GM19023 (cell line): ENCODE measurements around the gene SERAC1.

Source experiments
- ATAC-seq: cut with Tn5 transposase; IDR thresholded peaks from one replicate; pipeline ENCODE4 v1.9.1; 2021; ENCODE audit warnings: mild to moderate bottlenecking, moderate library complexity; ENCODE audit not compliant: unreplicated experiment

Gene SERAC1

GRCh38 chr6:158124288-158124687, 43.8 kb downstream of the SERAC1 start:
- ATAC-seq: no peak

GRCh38 chr6:158122048-158122447, 46.0 kb downstream of the SERAC1 start:
- ATAC-seq: no peak

GRCh38 chr6:158121335-158121734, 46.7 kb downstream of the SERAC1 start:
- no peak for ATAC-seq

GRCh38 chr6:158118886-158119285, 49.2 kb downstream of the SERAC1 start:
- no peak for ATAC-seq

- ATAC-seq: no peak
Measured at GRCh38 chr6:158115508-158115907, 52.6 kb downstream of the SERAC1 start.

- no peak for ATAC-seq
Measured at GRCh38 chr6:158115102-158115501, 53.0 kb downstream of the SERAC1 start.

GRCh38 chr6:158113802-158114201, 54.3 kb downstream of the SERAC1 start:
- no peak for ATAC-seq

- ATAC-seq: no peak
Measured at GRCh38 chr6:158111987-158112386, 56.1 kb downstream of the SERAC1 start.

- ATAC-seq: no peak
Measured at GRCh38 chr6:158110986-158111385, 57.1 kb downstream of the SERAC1 start.

- no peak for ATAC-seq
Measured at GRCh38 chr6:158109748-158110147, 58.3 kb downstream of the SERAC1 start.

GRCh38 chr6:158104696-158105095, 63.4 kb downstream of the SERAC1 start:
- ATAC-seq: no peak

- ATAC-seq: no peak
Measured at GRCh38 chr6:158103228-158103627, 64.8 kb downstream of the SERAC1 start.

- ATAC-seq: no peak
Measured at GRCh38 chr6:158095671-158096070, 72.4 kb downstream of the SERAC1 start.

GRCh38 chr6:158095031-158095430, 73.0 kb downstream of the SERAC1 start:
- no peak for ATAC-seq

GRCh38 chr6:158092806-158093205, 75.3 kb downstream of the SERAC1 start:
- no peak for ATAC-seq

GRCh38 chr6:158087224-158087867, 80.7 kb downstream of the SERAC1 start:
- ATAC-seq: no peak

GRCh38 chr6:158086504-158087223, 81.4 kb downstream of the SERAC1 start:
- no peak for ATAC-seq

- ATAC-seq: no peak
Measured at GRCh38 chr6:158086054-158086503, 82.0 kb downstream of the SERAC1 start.

GRCh38 chr6:158085261-158086053, 82.6 kb downstream of the SERAC1 start:
- ATAC-seq: no peak

GRCh38 chr6:158083455-158084325, 84.4 kb downstream of the SERAC1 start:
- ATAC-seq: no peak

- ATAC-seq: no peak
Measured at GRCh38 chr6:158081657-158081935, 86.5 kb downstream of the SERAC1 start.
